HCT116 (cell line): ENCODE results near the gene TTC21B.

ENCODE experiments used
- CBX3 ChIP-seq: IDR thresholded peaks from 2 replicates; pipeline ENCODE4 v1.6.1; 2012; ENCODE audit warnings: low read depth
- CEBPB ChIP-seq: IDR thresholded peaks from 2 replicates; pipeline ENCODE4 v1.6.1; 2012; ENCODE audit warnings: low read depth
- EZH2 ChIP-seq: fragments of 200-600 bp; sonication (generic); IDR thresholded peaks from 2 replicates; pipeline ENCODE4 v1.6.1; 2017; ENCODE audit warnings: antibody characterized with exemption, mixed run types
- POLR2A ChIP-seq: IDR thresholded peaks from 2 replicates; pipeline ENCODE4 v1.7.0; 2011; ENCODE audit warnings: borderline replicate concordance; ENCODE audit not compliant: insufficient read depth, insufficient read length; ENCODE audit errors: extremely low read depth
- SP1 ChIP-seq: IDR thresholded peaks from 2 replicates; pipeline ENCODE4 v1.6.1; 2012; ENCODE audit warnings: low read depth

GRCh38 chr2:165876269-165876668 is 77.3 kb downstream of the TTC21B start:
- TF ChIP-seq CEBPB = no peak
- no peak for TF ChIP-seq POLR2A
- no peak for TF ChIP-seq SP1
- no peak for TF ChIP-seq EZH2
- no peak for TF ChIP-seq CBX3
